H1 (cell line): ENCODE measurements around the gene ADGRB3. TPM values are rescaled to one million over a fixed set of nuclear protein-coding genes. Genes with fewer than 3 reads are reported as not detected.

Experiments used
- ATF2 ChIP-seq: IDR thresholded peaks from 2 replicates; pipeline ENCODE4 v1.6.1; 2012; ENCODE audit warnings: low read length, inconsistent platforms
- ATF3 ChIP-seq: IDR thresholded peaks from 2 replicates; pipeline ENCODE4 v1.6.1; 2011; ENCODE audit warnings: low read depth, mild to moderate bottlenecking, low read length; ENCODE audit not compliant: insufficient read depth
- BACH1 ChIP-seq: IDR thresholded peaks from 2 replicates; pipeline ENCODE4 v1.6.1; 2012; ENCODE audit warnings: low read length, improper control_type of control experiment
- CHD2 ChIP-seq: IDR thresholded peaks from 2 replicates; pipeline ENCODE4 v1.6.1; 2012; ENCODE audit warnings: low read length, improper control_type of control experiment
- CHD7 ChIP-seq: fragments of 300-600 bp; sonication (generic); IDR thresholded peaks from 2 replicates; pipeline ENCODE4 v1.7.1; 2012; ENCODE audit warnings: low read length, moderate library complexity, mild to moderate bottlenecking, inconsistent platforms; ENCODE audit not compliant: insufficient replicate concordance
- EP300 ChIP-seq, 2 experiments: IDR thresholded peaks; 1 replicate in 1 of 2; 2 replicates in 1 of 2; pipeline ENCODE4 v1.6.1; 2011 to 2012; ENCODE audit warnings: low read depth in 2 of 2, low read length in 2 of 2, mild to moderate bottlenecking in 2 of 2, borderline replicate concordance in 1 of 2, inconsistent platforms in 1 of 2, moderate library complexity in 1 of 2
- RBBP5 ChIP-seq: IDR thresholded peaks from 2 replicates; pipeline ENCODE4 v1.7.1; 2012; ENCODE audit warnings: low read depth, mild to moderate bottlenecking, inconsistent platforms, low read length, moderate library complexity, borderline replicate concordance
- RNF2 ChIP-seq: fragments of 200-900, 300-1000 bp; sonication (generic); IDR thresholded peaks from 2 replicates; pipeline ENCODE4 v1.7.1; 2016; ENCODE audit warnings: borderline replicate concordance, low read depth, mild to moderate bottlenecking, antibody characterized with exemption, low read length; ENCODE audit not compliant: poor library complexity, severe bottlenecking; ENCODE audit errors: missing control alignments
- TEAD4 ChIP-seq: IDR thresholded peaks from 2 replicates; pipeline ENCODE4 v1.6.1; 2012; ENCODE audit warnings: low read depth, low read length, inconsistent platforms, mixed read lengths
- polyA plus RNA-seq, 7 experiments: library from polyadenylated mRNA; depleted of rRNA in 3 of 7; stranded (reverse) in 5 of 7; unstranded in 2 of 7; fragments of >200 nt in 5 of 7; fragments of 200-250 nt in 2 of 7; gene quantifications; 1 replicate in 5 of 7; 2 replicates in 1 of 7; 4 replicates in 1 of 7; pipeline versions ENCODE4 v1.2.1 to v1.2.3, GENCODE V29; 2011 to 2013; ENCODE audit warnings: missing spikeins in 2 of 7, mixed read lengths in 2 of 7
- total RNA-seq: library from RNA; stranded (reverse); fragmentation: NEBNext Ultra II Directional; extraction: Animal tissue kit (Norgen Biotek cat#: 25700); gene quantifications from 2 replicates; pipeline ENCODE4 v1.2.1, GENCODE V29; 2021

ADGRB3 gene
- total and polyA plus RNA-seq, 2 of the 8 experiments (the other 6 are each of a cell fraction or from before 2014, with no cell fraction given), result 0.35 to 1.2 TPM

GRCh38 chr6:69217343-69217742, 582.3 kb downstream of the ADGRB3 start (continued):
- TF ChIP-seq CHD7, result no peak
- TF ChIP-seq ATF2, result no peak
- TF ChIP-seq BACH1, result no peak
- no peak for TF ChIP-seq ATF3
- TF ChIP-seq EP300 (IDR thresholded peaks at IDR 0.05; ENCODE audit: borderline replicate concordance in 1 of 2, low read depth in 2 of 2, low read length in 2 of 2), result no peak
- no peak for TF ChIP-seq TEAD4
- no peak for TF ChIP-seq RBBP5
- TF ChIP-seq CHD2, result no peak
- TF ChIP-seq RNF2, result no peak
